ENCODE measurements around the gene VPS16.

DNA sequence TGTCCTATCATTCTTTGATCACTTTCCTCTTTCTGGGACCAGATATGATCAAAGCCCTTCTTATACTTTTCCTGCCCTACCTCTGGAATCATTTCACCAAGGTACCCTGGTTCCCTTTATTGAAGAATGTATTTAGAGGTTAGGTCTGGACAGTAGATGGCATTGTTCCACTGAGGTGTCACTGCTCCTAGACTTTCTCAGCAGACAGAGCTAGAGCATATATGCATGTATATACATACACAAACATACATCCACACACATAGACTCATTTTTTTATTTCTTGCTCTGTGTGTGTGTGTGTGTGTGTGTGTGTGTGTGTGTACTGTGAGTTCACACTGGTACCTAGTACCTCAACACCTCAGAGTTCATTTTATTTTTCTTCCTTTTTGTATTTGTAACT is 73.6 kb downstream of the VPS16 start:
- TF ChIP-seq, protein P1, sequence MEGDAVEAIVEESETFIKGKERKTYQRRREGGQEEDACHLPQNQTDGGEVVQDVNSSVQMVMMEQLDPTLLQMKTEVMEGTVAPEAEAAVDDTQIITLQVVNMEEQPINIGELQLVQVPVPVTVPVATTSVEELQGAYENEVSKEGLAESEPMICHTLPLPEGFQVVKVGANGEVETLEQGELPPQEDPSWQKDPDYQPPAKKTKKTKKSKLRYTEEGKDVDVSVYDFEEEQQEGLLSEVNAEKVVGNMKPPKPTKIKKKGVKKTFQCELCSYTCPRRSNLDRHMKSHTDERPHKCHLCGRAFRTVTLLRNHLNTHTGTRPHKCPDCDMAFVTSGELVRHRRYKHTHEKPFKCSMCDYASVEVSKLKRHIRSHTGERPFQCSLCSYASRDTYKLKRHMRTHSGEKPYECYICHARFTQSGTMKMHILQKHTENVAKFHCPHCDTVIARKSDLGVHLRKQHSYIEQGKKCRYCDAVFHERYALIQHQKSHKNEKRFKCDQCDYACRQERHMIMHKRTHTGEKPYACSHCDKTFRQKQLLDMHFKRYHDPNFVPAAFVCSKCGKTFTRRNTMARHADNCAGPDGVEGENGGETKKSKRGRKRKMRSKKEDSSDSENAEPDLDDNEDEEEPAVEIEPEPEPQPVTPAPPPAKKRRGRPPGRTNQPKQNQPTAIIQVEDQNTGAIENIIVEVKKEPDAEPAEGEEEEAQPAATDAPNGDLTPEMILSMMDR (IDR thresholded peaks at IDR 0.05; ENCODE audit: insufficient read depth, low read length): peak; percentile 6
- no peak for TF ChIP-seq POLR2AphosphoS5 (IDR thresholded peaks at IDR 0.05; ENCODE audit: low read depth)
